Activated T-cell treated with anti-CD3 and anti-CD28 coated beads for 1 hour (primary cell): ENCODE results near the gene DGKB.

Source experiments
- DNase-seq: peaks from one replicate; pipeline ENCODE4 v3.0.0-alpha.2; 2020; ENCODE audit warnings: low read depth

Gene DGKB

GRCh38 chr7:14821757-14822480, 80.6 kb downstream of the DGKB start:
- no peak for DNase-seq

- DNase-seq: no peak
These were observed 83.7 kb downstream of the DGKB start for GRCh38 chr7:14818871-14819270.

- no peak for DNase-seq
These were observed 84.5 kb downstream of the DGKB start for GRCh38 chr7:14817829-14818614.

GRCh38 chr7:14807507-14807906, 95.0 kb downstream of the DGKB start:
- DNase-seq: no peak

GRCh38 chr7:14806891-14807290, 95.7 kb downstream of the DGKB start:
- DNase-seq: no peak

GRCh38 chr7:14805105-14805719, 97.3 kb downstream of the DGKB start:
- no peak for DNase-seq

GRCh38 chr7:14800664-14801063, 101.9 kb downstream of the DGKB start:
- DNase-seq: no peak

GRCh38 chr7:14793151-14793550, 109.4 kb downstream of the DGKB start:
- no peak for DNase-seq

- no peak for DNase-seq
These were observed 115.0 kb downstream of the DGKB start for GRCh38 chr7:14787551-14787950.

GRCh38 chr7:14786314-14786895, 116.1 kb downstream of the DGKB start:
- DNase-seq: no peak

GRCh38 chr7:14777806-14778205, 124.7 kb downstream of the DGKB start:
- no peak for DNase-seq

GRCh38 chr7:14776266-14776665, 126.3 kb downstream of the DGKB start:
- DNase-seq: no peak

- DNase-seq: no peak
These were observed 128.8 kb downstream of the DGKB start for GRCh38 chr7:14773729-14774271.

- DNase-seq: no peak
These were observed 131.9 kb downstream of the DGKB start for GRCh38 chr7:14770614-14771013.

- no peak for DNase-seq
These were observed 133.3 kb downstream of the DGKB start for GRCh38 chr7:14769261-14769660.

- no peak for DNase-seq
These were observed 134.7 kb downstream of the DGKB start for GRCh38 chr7:14767716-14768425.

GRCh38 chr7:14766747-14767146, 135.8 kb downstream of the DGKB start:
- DNase-seq: no peak

- no peak for DNase-seq
These were observed 136.8 kb downstream of the DGKB start for GRCh38 chr7:14765731-14766130.

- DNase-seq: no peak
These were observed 140.0 kb downstream of the DGKB start for GRCh38 chr7:14762561-14762960.

- no peak for DNase-seq
These were observed 140.8 kb downstream of the DGKB start for GRCh38 chr7:14761510-14762296.
